Osteocyte (in vitro differentiated cells): ENCODE results near the gene ARID3C. TPM values are rescaled to one million over a fixed set of nuclear protein-coding genes. Genes with fewer than 3 reads are reported as not detected.

Experiments used
- DNase-seq: peaks from one replicate; pipeline ENCODE4 v3.0.0; 2021; ENCODE audit warnings: mixed read lengths; ENCODE audit not compliant: unreplicated experiment; ENCODE audit errors: extremely low spot score
- H3K27ac Mint-ChIP-seq: one replicate; pipeline ENCODE4 v1.8.0; 2021; ENCODE audit warnings: mild to moderate bottlenecking, mixed read lengths; ENCODE audit not compliant: unreplicated experiment
- H3K27me3 Mint-ChIP-seq: one replicate; pipeline ENCODE4 v1.8.0; 2021; ENCODE audit warnings: mixed read lengths; ENCODE audit not compliant: unreplicated experiment
- H3K36me3 Mint-ChIP-seq: one replicate; pipeline ENCODE4 v1.8.0; 2021; ENCODE audit warnings: mixed read lengths; ENCODE audit not compliant: unreplicated experiment
- H3K4me1 Mint-ChIP-seq: one replicate; pipeline ENCODE4 v1.8.0; 2021; ENCODE audit warnings: mixed read lengths; ENCODE audit not compliant: unreplicated experiment
- H3K4me3 Mint-ChIP-seq: one replicate; pipeline ENCODE4 v1.8.0; 2021; ENCODE audit warnings: mild to moderate bottlenecking, moderate library complexity, mixed read lengths; ENCODE audit not compliant: unreplicated experiment
- H3K9me3 Mint-ChIP-seq: one replicate; pipeline ENCODE4 v1.8.0; 2021; ENCODE audit warnings: mixed read lengths; ENCODE audit not compliant: unreplicated experiment
- total RNA-seq: library from RNA; stranded (reverse); gene quantifications from 2 replicates; pipeline ENCODE4 v1.2.1, GENCODE V29; 2021
- TF ChIP-seq, protein P1 (sequence below): fragments of 200-600 bp; sonication (generic); IDR thresholded peaks from 2 replicates; pipeline ENCODE4 v1.5.0; 2021; ENCODE audit warnings: antibody characterized with exemption, mild to moderate bottlenecking, moderate library complexity

Gene ARID3C
- total RNA-seq, 1 donor from 2014 or later = not detected

DNA sequence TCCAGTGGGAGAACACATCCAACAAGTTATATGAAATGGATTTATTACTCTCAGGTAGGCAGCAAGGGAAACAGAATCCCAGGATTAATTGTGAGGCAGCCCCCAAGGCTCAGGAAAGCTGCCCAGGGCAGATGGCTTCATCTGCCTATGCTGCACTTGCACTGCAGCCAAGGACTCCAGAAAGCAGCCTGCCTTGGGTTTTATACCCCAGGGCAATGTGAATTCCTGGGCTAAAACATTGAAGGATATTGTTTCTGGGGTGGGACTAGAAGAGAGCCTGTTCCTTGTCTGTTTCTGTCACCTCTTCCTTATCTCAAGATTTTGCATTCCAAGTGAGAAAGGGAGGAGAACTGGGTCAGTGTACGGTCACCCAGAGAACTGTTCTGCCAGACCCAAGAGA lies 42.4 kb upstream of the ARID3C start:
- Mint-ChIP-seq H3K27me3 (no peaks in the 10 kb centered on the region), H3K9me3 (no peaks in the 10 kb centered on the region), H3K36me3 (peaks cover 4% of the 10 kb centered on the region), H3K4me3 (no peak overlapping the region), H3K4me1 (no peaks in the 10 kb centered on the region), H3K27ac (no peak overlapping the region)
- TF ChIP-seq, protein P1, sequence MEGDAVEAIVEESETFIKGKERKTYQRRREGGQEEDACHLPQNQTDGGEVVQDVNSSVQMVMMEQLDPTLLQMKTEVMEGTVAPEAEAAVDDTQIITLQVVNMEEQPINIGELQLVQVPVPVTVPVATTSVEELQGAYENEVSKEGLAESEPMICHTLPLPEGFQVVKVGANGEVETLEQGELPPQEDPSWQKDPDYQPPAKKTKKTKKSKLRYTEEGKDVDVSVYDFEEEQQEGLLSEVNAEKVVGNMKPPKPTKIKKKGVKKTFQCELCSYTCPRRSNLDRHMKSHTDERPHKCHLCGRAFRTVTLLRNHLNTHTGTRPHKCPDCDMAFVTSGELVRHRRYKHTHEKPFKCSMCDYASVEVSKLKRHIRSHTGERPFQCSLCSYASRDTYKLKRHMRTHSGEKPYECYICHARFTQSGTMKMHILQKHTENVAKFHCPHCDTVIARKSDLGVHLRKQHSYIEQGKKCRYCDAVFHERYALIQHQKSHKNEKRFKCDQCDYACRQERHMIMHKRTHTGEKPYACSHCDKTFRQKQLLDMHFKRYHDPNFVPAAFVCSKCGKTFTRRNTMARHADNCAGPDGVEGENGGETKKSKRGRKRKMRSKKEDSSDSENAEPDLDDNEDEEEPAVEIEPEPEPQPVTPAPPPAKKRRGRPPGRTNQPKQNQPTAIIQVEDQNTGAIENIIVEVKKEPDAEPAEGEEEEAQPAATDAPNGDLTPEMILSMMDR = no peak
- no peak for DNase-seq

DNA sequence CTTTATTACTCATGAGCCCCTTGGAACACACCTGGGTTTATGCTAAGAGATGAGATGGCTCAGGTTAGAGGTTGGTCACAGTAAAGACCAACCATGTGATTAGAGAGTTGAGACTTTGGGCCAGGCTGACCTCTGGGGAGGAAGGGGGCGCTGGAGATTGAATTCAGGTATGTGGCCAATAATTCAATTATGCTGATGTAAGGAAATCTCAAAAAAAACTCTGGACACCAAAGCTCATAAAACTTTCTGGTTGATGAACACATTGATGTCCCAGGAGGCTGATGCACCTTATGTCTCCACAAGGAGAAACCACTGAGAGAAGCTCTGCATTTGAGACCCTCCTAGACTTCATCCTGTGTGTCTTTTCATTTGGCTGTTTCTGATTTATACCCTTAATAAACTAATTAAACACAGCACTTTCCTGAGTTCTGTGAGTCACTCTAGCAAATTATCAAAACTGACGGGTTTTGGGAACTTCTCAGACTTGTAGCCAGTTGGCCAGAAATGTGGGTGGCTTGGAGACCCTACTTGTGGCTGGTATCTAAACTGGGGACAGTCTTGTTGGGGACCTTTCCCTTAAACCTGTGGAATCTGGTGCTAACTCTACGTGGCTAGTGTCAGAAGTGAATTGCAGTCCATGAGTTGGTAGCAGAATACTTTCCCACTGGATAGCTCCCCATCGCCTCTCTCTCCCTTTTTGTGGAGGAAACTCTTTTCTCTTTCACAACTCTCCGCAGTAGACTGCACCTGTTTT lies 41.1 kb upstream of the ARID3C start:
- Mint-ChIP-seq H3K4me1 (peaks cover 2% of the 10 kb centered on the region), H3K36me3 (peaks cover 4% of the 10 kb centered on the region), H3K27ac (no peak overlapping the region), H3K4me3 (no peak overlapping the region), H3K9me3 (no peaks in the 10 kb centered on the region), H3K27me3 (no peaks in the 10 kb centered on the region)
- DNase-seq = no peak
- TF ChIP-seq, protein P1 = no peak

DNA sequence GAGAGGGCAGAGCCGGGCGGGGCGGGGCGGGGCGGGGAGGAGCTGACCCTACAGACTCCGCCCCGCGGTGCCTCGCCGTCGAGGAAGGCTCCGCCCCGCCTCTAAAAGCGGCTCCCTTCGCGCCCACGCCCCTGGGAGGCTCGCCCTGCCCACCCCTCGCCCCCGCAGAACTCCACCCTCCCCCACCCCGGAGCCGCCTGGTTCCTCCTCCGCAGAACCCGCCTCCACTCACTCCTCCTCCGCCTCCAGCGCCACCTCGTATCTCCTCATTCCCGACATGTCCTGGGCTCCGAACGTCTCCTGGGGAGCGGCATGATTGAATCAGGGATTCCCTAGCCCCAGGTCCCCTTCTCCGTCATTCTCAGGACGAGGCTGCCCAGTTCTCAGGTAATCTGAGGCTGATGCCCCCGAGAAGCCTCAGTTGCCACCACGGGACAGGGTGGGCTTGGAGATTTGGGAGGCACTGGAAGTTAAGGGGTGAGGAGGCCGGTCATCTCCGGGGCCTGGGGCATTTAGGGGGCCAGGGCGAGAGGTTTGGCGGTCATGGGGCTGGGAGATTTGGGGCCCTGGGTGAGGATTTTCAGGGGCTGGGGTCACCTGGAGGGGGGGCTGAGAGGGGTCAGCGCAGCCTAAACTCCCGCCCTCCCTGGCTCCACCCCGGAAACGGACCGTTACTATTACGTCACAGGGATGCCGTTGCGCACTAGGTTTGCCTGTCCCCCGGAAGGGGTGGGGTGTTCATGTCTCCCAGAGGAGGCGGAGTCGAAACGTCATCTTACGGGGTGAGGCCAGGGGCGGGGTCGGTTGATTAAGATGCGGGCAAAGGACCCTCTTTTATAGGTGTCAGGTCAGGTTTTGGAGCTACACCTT lies 36.8 kb upstream of the ARID3C start:
- peak; percentile 96 for DNase-seq
- Mint-ChIP-seq H3K4me3 (peak overlapping the region; percentile 88), H3K4me1 (peaks cover 11% of the 10 kb centered on the region), H3K27me3 (no peaks in the 10 kb centered on the region), H3K36me3 (peaks cover 4% of the 10 kb centered on the region), H3K9me3 (no peaks in the 10 kb centered on the region), H3K27ac (peak overlapping the region; percentile 97)
- TF ChIP-seq, protein P1 = no peak

DNA sequence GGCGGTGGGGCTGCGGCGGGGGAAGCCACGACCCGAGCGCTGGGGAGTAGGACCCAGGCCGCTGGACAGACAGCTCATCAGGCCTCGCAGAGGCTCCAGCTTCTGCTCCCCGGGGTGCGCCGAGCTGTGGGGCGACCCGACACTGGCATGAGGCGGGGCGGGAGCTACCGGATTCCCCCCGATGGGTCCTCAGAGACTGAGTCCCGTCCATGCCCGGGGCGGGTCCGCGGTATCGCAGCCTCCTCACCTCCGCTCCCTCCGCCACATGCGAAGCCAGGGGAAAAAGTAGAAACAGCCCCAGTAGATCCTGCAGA lies 36.2 kb upstream of the ARID3C start:
- Mint-ChIP-seq H3K4me1 (peaks cover 11% of the 10 kb centered on the region), H3K27me3 (no peaks in the 10 kb centered on the region), H3K4me3 (peak overlapping the region; percentile 88), H3K9me3 (no peaks in the 10 kb centered on the region), H3K27ac (peak overlapping the region; percentile 97), H3K36me3 (peaks cover 4% of the 10 kb centered on the region)
- TF ChIP-seq, protein P1 = no peak
- no peak for DNase-seq
